ENCODE data around the gene CCDC122.
"Not testable (repeated sequence)": the region's sequence is repeated elsewhere in the genome, so short reads cannot be mapped to it uniquely, and the experiment has no call there.

Gene CCDC122

GRCh38 chr13:43831088-43831487, 48.5 kb downstream of the CCDC122 start:
- no peak overlapping the region for H3K4me3 ChIP-seq (ENCODE audit: low read length)
- no peak for TF ChIP-seq CTCF (conservative IDR thresholded peaks at IDR 0.05; ENCODE audit: low read depth, low read length)
- no peak for DNase-seq (ENCODE audit: low read depth)

GRCh38 chr13:43830497-43830881, 49.1 kb downstream of the CCDC122 start:
- H3K4me3 ChIP-seq (ENCODE audit: low read length), result no peak overlapping the region
- no peak for DNase-seq (ENCODE audit: low read depth)
- TF ChIP-seq CTCF (conservative IDR thresholded peaks at IDR 0.05; ENCODE audit: low read depth, low read length), result no peak

GRCh38 chr13:43824656-43825055, 54.9 kb downstream of the CCDC122 start:
- H3K4me3 ChIP-seq (ENCODE audit: low read length); DNase-seq (ENCODE audit: low read depth): not testable (repeated sequence)

- DNase-seq (ENCODE audit: low read depth), result no peak
- no peak overlapping the region for H3K4me3 ChIP-seq (ENCODE audit: low read length)
- no peak for TF ChIP-seq CTCF (conservative IDR thresholded peaks at IDR 0.05; ENCODE audit: low read depth, low read length)
Observed at GRCh38 chr13:43822969-43823368, 56.6 kb downstream of the CCDC122 start.

GRCh38 chr13:43816401-43816889, 63.1 kb downstream of the CCDC122 start:
- no peak overlapping the region for H3K4me3 ChIP-seq (ENCODE audit: low read length)
- TF ChIP-seq CTCF (conservative IDR thresholded peaks at IDR 0.05; ENCODE audit: low read depth, low read length), result no peak
- no peak for DNase-seq (ENCODE audit: low read depth)

- TF ChIP-seq CTCF (conservative IDR thresholded peaks at IDR 0.05; ENCODE audit: low read depth, low read length), result no peak
- no peak for DNase-seq (ENCODE audit: low read depth)
- H3K4me3 ChIP-seq (ENCODE audit: low read length), result no peak overlapping the region
Observed at GRCh38 chr13:43815204-43815603, 64.3 kb downstream of the CCDC122 start.

- DNase-seq (ENCODE audit: low read depth), result no peak
- H3K4me3 ChIP-seq (ENCODE audit: low read length), result no peak overlapping the region
- TF ChIP-seq CTCF (conservative IDR thresholded peaks at IDR 0.05; ENCODE audit: low read depth, low read length), result no peak
Observed at GRCh38 chr13:43808676-43809075, 70.9 kb downstream of the CCDC122 start.

GRCh38 chr13:43805681-43806128, 73.8 kb downstream of the CCDC122 start:
- no peak overlapping the region for H3K4me3 ChIP-seq (ENCODE audit: low read length)
- no peak for TF ChIP-seq CTCF (conservative IDR thresholded peaks at IDR 0.05; ENCODE audit: low read depth, low read length)
- no peak for DNase-seq (ENCODE audit: low read depth)
